ENCODE measurements around the gene RFTN1.

GRCh38 chr3:16516695-16517481, 3.4 kb upstream of the RFTN1 start:
- no peak for TF ChIP-seq EGR1 (IDR thresholded peaks at IDR 0.05; ENCODE audit: low read depth in 2 of 2)
- no peak for TF ChIP-seq YY1 (IDR thresholded peaks at IDR 0.05)
- TF ChIP-seq TAF1 (conservative IDR thresholded peaks at IDR 0.05): no peak

Measured in liver (tissue), 2 donors.